RCC 7860 (cell line): ENCODE data around the gene RAVER1.

Experiments used
- DNase-seq: peaks from one replicate; pipeline ENCODE4 v3.0.0-alpha.2; 2015; ENCODE audit warnings: low spot score
- FAIRE-seq: peaks from 2 replicates; lab custom pipeline; 2012; peaks lifted over from hg19 to GRCh38; lab: Jason Lieb, UNC

RAVER1 gene

DNA sequence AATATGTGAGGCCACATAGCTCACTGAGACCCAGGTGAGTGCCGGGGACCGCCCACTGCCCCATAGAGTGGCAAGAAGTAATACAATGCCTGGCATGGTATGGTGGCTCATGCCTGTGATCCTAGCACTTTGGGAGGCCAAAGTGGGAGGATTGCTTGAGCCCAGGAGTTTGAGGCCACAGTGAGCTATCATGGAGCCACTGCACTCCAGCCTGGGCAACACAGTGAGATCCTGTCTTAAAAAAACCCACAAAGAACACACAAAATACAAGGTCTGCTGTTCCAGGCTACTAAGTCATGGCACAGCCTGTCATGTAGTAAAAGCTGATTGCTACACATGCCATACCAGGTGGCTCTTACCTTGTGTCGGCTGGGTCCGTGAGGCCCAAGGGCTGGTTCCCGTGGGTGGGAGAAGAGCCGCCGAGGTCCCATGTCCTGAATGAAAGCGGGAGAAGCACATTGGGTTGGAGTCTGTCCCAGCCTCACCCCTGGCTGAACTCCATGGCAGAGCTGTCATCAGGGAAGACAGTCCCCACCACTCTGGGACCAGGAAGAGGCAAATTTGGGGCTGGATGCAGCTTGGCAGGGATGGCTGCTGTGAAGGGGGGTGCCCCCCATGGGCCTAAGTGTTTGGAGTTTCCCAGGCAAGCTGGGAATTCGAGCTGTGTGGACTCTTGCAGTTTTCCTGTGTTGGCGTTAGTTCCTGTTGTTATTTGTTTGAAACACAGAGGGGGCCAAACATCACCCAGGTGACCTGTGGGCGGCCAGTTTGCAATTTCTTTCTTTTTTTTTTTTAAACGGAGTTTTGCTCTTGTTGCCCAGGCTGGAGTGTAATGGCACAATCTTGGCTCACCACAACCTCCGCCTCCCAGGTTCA lies 14.3 kb downstream of the RAVER1 start:
- FAIRE-seq, result no peak
- no peak for DNase-seq

DNA sequence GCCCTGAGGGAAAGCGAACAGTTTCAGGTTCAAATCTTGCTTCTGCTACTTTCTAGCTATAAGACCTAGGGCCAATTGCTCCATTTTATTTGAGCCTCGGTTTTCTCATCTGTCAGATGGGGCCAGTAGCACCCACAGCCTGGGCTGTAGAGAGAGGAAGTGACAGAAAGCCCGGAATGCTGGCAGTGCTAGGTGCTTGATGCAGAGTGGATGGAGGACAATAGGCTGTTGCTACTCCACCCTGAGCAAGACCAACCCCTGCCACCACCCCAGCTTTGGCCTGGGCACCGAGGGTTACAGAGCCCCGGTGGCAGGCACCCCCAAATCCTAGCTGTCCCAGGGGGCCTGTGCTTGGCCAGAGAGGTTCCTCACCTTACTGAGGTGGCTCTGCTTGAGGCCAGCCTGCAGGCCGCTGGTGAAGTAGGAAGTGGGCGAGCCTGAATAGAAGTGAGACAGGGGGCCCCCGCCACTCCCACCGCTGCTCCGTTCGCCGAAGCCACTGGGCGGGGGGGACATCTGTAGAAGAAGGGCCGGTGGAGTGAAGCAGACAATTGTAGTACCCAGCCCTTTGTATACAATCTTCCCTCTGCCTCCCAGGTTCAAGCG lies 15.4 kb downstream of the RAVER1 start:
- no peak for FAIRE-seq
- no peak for DNase-seq

DNA sequence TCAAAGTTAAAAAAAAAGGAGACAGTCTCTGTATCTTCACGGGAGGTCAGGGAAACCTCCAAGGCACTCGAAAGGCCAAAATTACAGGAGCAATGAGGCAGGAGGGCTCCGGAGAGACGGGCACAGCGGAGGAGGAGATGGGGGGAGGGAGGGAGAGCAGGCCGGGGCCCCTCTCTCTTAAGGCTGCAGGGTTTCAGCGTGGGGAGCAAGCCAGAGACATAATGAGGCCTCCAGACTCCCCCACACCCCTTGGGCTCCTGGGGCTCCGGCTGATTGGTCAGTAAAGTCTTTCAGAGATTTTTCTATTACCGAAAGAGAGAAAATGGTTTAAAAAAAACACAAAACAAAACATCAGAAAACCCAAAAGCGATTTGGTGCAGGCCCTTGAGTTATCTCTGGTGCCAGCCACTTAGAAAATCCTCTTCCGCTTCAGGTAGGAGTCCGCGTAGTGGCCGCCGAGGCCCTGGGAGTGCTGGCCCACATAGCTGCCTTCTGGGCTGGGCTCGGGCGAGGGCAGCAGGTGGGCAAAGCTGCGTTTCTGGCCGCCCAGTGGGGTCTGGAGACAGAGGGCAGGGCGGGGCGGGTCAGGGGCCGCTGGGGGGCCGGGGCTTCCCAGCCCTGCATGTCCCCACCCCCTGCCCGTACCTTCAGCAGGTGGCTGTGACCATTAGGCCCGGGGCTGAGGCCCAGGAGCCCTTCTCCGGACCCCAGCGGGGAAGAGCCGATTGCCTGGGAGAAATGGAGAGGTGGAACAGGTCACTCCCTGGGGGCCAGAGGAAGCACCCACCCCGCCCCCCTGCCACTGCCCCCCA lies 16.1 kb downstream of the RAVER1 start:
- FAIRE-seq, result no peak
- no peak for DNase-seq

DNA sequence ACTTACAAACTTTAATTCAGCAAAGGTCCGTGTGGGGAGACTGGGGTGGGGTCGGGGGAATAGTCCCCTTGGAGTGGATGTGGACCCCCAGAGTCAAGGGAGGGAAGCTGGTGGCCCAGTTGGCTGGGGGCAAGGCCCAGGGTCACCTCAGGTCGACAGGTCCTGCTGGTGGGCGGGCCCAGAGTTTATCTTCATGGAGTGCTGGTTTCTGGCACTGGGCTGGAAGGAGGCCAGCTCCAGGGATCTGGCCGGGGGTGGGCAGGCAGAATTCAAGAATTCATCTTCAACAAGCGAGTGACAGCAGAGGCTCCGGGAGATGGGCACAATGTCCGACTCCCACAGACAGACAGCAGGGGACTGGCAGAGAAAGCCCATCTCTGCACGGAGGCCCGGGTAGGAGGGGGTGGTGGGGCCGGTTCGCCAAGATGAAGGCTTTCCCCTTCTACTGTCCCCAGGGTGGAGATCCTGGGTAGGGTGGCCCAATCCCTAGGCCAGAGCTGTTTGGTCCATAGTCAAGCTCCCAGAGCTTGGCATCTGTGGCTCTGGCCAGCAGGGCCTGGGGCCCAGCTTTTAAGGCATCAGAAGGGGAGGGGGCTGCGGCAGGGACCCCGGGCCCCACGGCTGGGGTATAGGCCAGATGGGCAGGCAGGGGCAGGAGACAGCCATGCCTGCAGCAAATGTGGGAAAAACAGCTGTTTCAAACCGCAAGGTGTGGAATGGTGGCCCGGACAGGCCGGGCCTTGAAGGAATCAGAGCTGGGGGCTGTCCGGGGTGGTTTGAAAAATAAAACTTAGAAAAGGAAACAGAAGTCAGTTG lies 16.9 kb downstream of the RAVER1 start:
- no peak for DNase-seq
- FAIRE-seq, result no peak

DNA sequence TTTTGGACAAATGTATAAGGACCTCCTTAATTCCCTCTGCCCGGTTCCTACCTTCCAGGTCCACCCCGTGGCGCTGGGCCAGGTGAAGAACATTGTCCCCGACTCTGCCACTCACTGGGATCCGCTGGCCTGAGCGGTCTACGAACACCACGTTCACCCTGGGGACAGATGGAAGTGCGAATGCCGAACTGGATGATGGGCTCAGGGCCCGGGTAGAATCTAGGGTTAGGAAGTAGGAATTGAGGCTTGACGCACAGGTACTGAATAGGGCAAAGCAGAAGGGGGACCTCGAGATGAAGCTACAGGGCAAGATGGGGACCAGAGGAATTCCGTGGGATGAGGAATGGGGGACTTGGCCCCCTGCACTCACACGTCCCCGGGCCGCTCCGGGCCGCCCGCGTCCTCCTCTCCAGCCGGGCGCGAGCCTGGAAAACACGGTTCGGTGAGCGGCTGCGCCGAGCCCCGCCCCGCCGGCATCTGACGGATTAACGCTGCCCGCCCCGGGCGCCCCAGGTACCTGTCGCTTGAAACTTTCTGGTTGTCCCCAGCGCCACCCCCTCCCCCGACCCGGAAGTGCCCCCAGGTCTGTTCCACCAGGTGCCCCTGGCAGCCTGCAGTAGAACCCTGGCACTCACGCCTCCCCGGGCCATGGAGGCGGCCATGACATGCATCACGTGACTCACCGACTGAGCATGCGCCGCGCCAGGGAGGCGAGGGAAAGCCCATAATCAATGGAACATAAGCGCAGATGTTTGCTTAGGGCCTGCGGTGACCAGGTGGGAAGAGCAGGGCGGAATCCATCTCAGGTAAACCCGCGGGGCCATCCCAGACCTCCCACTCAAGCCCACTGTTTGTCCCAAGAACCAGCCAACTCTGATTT lies 17.8 kb downstream of the RAVER1 start, which contains the start of gene FDX2:
Gene FDX2 (minus strand): TSS at position 681 of the 880 bp plus-strand sequence. CDS start 19 bp downstream, at position 662.
- no peak for FAIRE-seq
- peak; percentile 66 for DNase-seq

DNA sequence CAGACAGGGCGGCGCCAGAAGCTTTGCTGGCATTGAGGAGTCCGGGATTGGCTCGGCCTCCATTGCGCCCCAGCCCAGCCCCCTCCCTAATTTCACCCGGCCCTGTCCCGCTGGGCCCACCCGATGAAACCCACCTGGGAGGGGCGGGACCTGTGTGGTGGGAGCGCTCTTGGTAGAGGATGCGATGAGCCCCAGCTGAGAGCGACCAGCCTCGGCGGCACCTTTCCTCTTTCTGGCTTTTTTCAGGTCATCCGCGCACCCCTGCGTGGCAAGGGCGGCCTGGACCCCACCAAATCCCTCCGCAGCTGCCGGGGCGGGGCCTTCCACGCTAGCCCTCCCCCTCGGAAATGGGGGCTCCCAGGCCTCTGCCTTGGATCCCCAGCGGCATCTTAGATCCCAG lies 23.9 kb downstream of the RAVER1 start, which contains the start of gene ZGLP1:
Gene ZGLP1 (minus strand): TSS at position 393 of the 400 bp plus-strand sequence.
- FAIRE-seq (no peak), DNase-seq (no peak)

DNA sequence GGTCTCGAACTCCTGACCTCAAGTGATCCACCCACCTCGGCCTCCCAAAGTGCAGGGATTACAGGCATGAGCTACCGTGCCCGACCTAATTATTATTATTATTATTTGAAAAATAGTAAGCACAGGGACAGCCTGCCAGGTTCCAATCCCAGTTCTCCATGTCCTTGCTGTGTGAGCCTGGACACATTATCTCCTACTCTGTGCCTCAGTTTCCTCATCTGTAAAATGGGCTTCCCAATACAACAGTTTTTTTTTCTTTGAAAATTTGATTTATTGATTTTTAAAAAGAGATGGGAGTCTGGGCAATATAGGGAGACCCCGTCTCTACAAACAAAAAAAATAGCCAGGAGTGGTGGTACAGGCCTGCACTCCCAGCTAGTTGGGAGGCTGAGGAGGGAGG lies 27.0 kb downstream of the RAVER1 start:
- no peak for FAIRE-seq

DNA sequence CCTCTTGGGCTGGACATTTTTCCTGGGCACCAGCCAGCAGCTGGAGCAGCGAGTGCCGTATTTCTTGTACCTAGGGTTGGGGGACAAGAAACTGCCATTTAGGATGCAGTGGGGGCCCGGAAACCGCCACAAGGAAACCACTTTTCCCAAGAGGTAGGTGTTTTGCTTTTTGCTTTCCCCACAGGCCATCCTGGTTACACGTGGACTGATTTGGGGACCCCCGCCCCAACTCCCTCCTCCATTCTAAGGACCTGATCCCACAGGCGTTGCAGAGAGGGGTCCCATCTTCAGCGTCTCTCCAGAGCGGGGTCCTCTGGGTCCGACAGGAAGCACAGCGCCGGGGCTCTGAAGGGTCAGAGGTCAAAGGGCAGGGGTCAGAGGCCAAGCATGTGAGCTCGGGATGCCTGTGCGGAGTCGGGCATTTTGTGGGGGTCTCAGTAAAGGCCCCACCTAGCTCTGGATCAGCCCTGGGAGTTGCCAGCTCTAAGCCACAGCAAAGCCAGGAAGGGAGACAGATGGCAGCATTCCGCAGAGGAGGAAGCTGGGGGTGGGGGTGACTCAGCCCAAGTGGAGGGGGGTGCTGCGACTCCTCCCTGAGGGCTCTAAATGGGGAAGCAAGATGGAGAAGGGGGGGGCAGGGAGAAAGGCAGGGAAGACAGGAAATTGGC lies 28.1 kb downstream of the RAVER1 start:
- no peak for FAIRE-seq
- DNase-seq, result no peak

More for the DNA sequence above, 27.0 kb downstream of the RAVER1 start:
- no peak for DNase-seq

DNA sequence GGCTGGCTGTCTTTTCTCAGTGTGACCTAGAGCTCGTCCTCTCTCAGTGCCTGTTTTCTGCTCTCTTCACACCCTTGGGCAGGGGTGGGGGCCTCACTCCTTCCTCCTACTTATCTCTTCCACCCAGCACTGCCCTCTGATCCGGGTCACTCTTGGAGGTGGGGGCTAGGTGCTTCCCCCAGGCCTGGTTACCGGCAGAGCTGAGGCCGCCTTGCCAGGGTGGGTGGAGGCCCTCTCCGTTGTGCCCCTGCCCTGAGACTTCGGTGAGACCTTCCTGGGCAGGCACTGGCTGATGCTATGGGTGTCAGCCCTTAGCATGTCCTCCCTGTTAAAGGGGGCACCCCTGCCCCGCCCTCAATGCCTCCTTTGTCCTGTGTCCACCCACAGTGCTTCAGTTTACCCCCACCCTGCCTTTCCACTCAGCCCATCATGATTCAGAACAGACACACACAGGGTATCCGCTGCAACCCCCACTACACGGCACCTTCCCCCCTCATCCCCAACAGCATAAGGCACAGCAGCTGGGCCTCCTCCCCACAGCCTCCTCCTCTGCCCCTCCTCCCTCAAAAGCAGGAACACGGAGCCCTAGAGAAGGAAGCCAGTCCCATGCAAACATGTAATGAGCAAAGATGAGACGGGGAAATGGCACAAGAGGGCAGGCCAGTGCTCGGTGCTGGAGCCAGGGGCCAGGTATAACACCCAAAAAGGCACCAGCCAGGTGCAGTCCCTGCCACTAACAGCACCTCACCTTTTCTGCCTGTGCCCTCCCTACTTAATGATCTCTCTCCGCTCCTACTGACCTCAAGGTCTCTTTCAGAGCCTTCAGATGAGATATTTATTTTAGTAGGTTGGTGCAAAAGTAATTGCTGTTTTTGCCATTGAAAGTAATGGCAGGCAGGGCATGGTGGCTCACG lies 33.5 kb downstream of the RAVER1 start:
- FAIRE-seq (no peak), DNase-seq (no peak)

DNA sequence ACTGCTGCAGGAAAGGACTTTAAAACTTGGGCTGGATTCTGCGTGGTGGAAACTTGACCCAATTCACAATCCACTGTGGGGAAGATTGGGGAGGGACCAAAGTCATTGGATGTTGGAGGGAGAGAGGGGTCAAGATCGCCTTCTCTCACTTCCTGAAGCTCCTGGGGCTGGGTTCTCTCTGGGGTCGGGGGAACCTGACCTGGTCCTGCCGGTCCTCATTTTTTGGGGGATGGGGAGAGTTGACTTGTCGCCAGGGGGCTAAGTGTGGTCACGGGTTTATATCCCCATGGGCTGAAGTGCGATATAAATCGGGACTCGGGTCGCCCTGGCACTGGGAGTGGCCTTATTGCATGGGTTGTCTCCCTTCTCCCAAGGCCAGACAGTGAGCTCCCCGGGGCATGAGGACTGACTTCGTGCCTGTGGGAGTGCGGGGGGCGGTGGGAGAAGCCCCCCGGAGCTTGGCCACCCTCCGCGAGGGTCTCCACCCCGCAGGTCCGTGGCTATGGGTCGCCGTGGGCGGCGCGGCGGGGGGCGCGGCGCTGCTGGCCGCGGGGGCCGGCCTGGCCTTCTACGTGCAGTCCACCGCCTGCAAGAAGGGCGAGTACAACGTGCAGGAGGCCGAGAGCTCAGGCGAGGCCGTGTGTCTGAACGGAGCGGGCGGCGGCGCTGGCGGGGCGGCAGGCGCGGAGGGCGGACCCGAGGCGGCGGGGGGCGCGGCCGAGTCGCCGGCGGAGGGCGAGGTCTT lies 37.3 kb downstream of the RAVER1 start:
- DNase-seq (no peak), FAIRE-seq (no peak)

DNA sequence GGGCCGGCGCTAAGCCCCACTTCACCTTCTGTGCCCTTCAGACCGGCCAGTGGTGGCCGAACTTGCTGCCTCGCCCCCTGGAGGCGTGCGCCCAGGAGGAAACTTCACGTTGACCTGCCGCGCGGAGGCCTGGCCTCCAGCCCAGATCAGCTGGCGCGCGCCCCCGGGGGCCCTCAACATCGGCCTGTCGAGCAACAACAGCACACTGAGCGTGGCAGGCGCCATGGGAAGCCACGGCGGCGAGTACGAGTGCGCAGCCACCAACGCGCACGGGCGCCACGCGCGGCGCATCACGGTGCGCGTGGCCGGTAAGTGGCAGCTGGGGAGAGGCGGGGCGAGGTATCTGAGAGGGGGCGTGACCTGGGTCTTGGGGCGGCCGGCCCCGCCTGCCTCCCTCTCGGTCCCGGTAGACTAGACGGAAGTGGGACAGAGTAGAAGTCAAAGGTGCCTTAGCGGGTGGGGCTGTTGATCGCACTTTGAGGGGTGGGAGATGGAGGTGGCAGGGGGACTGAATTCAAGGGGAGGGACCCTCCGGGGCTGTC lies 38.0 kb downstream of the RAVER1 start:
- DNase-seq, result no peak
- FAIRE-seq, result no peak

DNA sequence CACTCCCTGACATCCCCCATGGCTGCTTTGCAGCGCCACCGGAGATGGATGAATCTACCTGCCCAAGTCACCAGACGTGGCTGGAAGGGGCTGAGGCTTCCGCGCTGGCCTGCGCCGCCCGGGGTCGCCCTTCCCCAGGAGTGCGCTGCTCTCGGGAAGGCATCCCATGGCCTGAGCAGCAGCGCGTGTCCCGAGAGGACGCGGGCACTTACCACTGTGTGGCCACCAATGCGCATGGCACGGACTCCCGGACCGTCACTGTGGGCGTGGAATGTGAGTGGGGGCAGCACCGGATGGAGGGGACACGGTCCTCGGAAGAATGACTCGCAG lies 39.0 kb downstream of the RAVER1 start:
- no peak for DNase-seq
- FAIRE-seq, result no peak

DNA sequence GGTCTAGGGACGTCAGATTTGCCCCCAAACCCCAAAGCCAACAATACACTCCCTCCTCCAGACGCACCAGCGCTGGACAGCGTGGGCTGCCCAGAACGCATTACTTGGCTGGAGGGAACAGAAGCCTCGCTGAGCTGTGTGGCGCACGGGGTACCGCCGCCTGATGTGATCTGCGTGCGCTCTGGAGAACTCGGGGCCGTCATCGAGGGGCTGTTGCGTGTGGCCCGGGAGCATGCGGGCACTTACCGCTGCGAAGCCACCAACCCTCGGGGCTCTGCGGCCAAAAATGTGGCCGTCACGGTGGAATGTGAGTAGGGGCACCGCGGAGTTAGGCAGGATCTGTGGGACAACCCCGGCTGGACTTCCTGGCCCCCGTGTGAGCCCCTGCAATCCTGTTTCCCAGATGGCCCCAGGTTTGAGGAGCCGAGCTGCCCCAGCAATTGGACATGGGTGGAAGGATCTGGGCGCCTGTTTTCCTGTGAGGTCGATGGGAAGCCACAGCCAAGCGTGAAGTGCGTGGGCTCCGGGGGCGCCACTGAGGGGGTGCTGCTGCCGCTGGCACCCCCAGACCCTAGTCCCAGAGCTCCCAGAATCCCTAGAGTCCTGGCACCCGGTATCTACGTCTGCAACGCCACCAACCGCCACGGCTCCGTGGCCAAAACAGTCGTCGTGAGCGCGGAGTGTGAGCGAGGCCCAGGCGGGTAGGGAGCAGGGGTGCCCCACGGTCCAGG lies 39.5 kb downstream of the RAVER1 start:
- FAIRE-seq (no peak), DNase-seq (no peak)

DNA sequence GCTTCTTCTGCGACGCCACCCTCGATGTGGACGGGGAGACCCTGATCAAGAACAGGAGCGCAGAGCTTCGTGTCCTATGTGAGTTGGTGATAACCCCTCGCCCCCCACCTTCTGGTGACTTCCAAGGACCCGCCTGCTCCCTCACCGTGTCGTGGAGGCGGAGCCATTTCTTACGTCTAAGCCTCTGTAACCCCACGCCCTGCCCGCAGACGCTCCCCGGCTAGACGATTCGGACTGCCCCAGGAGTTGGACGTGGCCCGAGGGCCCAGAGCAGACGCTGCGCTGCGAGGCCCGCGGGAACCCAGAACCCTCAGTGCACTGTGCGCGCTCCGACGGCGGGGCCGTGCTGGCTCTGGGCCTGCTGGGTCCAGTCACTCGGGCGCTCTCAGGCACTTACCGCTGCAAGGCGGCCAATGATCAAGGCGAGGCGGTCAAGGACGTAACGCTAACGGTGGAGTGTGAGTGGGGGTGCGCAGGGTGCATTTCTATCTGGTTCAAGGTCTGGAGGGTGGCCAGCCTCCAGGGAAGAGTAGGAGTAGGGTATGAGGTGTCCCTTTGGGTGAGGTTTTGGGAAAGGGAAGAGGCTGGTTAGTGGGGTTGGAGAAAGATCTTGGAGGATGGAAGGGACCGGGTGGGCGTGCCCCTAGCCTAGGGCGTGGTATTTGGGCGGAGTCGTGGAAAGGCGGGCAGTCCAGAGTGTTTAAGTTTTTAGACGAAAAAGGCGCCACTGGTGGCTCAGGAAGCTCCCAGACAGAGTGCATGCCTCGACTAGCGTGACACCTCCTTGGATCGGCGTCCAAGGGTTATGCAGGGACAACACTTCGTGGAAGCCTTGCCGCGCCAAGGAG lies 40.3 kb downstream of the RAVER1 start:
- FAIRE-seq (no peak), DNase-seq (no peak)

DNA sequence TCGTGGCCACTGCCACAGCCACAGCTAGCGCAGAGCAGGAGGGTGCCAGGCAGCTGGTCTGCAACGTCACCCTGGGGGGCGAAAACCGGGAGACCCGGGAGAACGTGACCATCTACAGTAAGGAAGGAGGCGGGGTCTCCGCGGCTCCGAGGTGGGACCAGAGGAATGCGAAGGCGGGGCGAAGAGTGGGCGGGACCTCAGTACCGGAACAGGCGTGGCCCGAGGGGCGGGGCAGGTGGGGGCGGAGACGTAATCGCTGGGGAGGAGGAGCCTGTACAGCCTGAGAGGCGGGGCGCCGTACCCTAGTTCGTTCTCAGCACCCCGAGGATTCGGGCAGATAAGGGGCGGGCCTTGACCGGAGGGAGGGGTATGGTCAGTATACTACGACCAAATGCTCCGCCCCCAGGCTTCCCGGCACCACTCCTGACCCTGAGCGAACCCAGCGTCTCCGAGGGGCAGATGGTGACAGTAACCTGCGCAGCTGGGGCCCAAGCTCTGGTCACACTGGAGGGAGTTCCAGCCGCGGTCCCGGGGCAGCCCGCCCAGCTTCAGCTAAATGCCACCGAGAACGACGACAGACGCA lies 41.0 kb downstream of the RAVER1 start:
- FAIRE-seq, result no peak
- DNase-seq, result no peak
